ENCODE results near the gene ERCC6L2.

ERCC6L2 gene

GRCh38 chr9:95940265-95940664 is 64.8 kb downstream of the ERCC6L2 start:
- Histone ChIP-seq H3K9me3 (ENCODE audit: control insufficient read depth, low read length) (no peaks in the 10 kb centered on the region), H3K4me2 (ENCODE audit: low read length) (no peak overlapping the region), H3K36me3 (ENCODE audit: control insufficient read depth, insufficient read depth, low read length) (peaks cover 4% of the 10 kb centered on the region), H3K27ac (no peak overlapping the region), H3K9ac (no peak overlapping the region), H2AFZ (no peak overlapping the region), H3K27me3 (ENCODE audit: control insufficient read depth, insufficient read depth, low read length) (no peaks in the 10 kb centered on the region), H3K4me3 (ENCODE audit: low read depth, low read length) (no peak overlapping the region), H3K4me1 (no peaks in the 10 kb centered on the region), H3K79me2 (peaks cover 2% of the 10 kb centered on the region)
- TF ChIP-seq CTCF (IDR thresholded peaks at IDR 0.05): no peak

GRCh38 chr9:95942016-95942415 is 66.5 kb downstream of the ERCC6L2 start:
- Histone ChIP-seq H3K4me2 (ENCODE audit: low read length) (no peak overlapping the region), H3K27me3 (ENCODE audit: control insufficient read depth, insufficient read depth, low read length) (no peaks in the 10 kb centered on the region), H3K27ac (no peak overlapping the region), H3K4me3 (ENCODE audit: low read depth, low read length) (no peak overlapping the region), H3K79me2 (peaks cover 2% of the 10 kb centered on the region), H3K9me3 (ENCODE audit: control insufficient read depth, low read length) (no peaks in the 10 kb centered on the region), H3K9ac (no peak overlapping the region), H3K36me3 (ENCODE audit: control insufficient read depth, insufficient read depth, low read length) (peaks cover 4% of the 10 kb centered on the region), H3K4me1 (no peaks in the 10 kb centered on the region), H2AFZ (no peak overlapping the region)
- no peak for TF ChIP-seq CTCF (IDR thresholded peaks at IDR 0.05)

GRCh38 chr9:95947118-95947517 is 71.6 kb downstream of the ERCC6L2 start:
- H3K4me3 ChIP-seq (ENCODE audit: low read depth, low read length): no peak overlapping the region
- H3K36me3 ChIP-seq (ENCODE audit: control insufficient read depth, insufficient read depth, low read length): peaks cover 4% of the 10 kb centered on the region
- no peak for TF ChIP-seq CTCF (IDR thresholded peaks at IDR 0.05)
- no peaks in the 10 kb centered on the region for H3K27me3 ChIP-seq (ENCODE audit: control insufficient read depth, insufficient read depth, low read length)
- no peaks in the 10 kb centered on the region for H3K79me2 ChIP-seq
- no peak overlapping the region for H3K9ac ChIP-seq
- no peak overlapping the region for H3K4me2 ChIP-seq (ENCODE audit: low read length)
- no peaks in the 10 kb centered on the region for H3K9me3 ChIP-seq (ENCODE audit: control insufficient read depth, low read length)
- H3K27ac ChIP-seq: no peak overlapping the region
- H3K4me1 ChIP-seq: no peaks in the 10 kb centered on the region
- no peak overlapping the region for H2AFZ ChIP-seq

GRCh38 chr9:95952471-95952870 is 77.0 kb downstream of the ERCC6L2 start:
- H2AFZ ChIP-seq: no peak overlapping the region
- H3K4me3 ChIP-seq (ENCODE audit: low read depth, low read length): no peak overlapping the region
- H3K27ac ChIP-seq: no peak overlapping the region
- TF ChIP-seq CTCF (IDR thresholded peaks at IDR 0.05): no peak
- H3K79me2 ChIP-seq: no peaks in the 10 kb centered on the region
- no peaks in the 10 kb centered on the region for H3K9me3 ChIP-seq (ENCODE audit: control insufficient read depth, low read length)
- H3K4me1 ChIP-seq: no peaks in the 10 kb centered on the region
- H3K4me2 ChIP-seq (ENCODE audit: low read length): no peak overlapping the region
- no peaks in the 10 kb centered on the region for H3K36me3 ChIP-seq (ENCODE audit: control insufficient read depth, insufficient read depth, low read length)
- H3K9ac ChIP-seq: no peak overlapping the region
- no peaks in the 10 kb centered on the region for H3K27me3 ChIP-seq (ENCODE audit: control insufficient read depth, insufficient read depth, low read length)

- no peaks in the 10 kb centered on the region for H3K27me3 ChIP-seq (ENCODE audit: control insufficient read depth, insufficient read depth, low read length)
- H3K9ac ChIP-seq: no peak overlapping the region
- H3K4me3 ChIP-seq (ENCODE audit: low read depth, low read length): no peak overlapping the region
- no peak for TF ChIP-seq CTCF (IDR thresholded peaks at IDR 0.05)
- no peaks in the 10 kb centered on the region for H3K9me3 ChIP-seq (ENCODE audit: control insufficient read depth, low read length)
- H2AFZ ChIP-seq: no peak overlapping the region
- no peaks in the 10 kb centered on the region for H3K4me1 ChIP-seq
- no peak overlapping the region for H3K27ac ChIP-seq
- H3K36me3 ChIP-seq (ENCODE audit: control insufficient read depth, insufficient read depth, low read length): no peaks in the 10 kb centered on the region
- no peaks in the 10 kb centered on the region for H3K79me2 ChIP-seq
- no peak overlapping the region for H3K4me2 ChIP-seq (ENCODE audit: low read length)
Measured at GRCh38 chr9:95953986-95954385, 78.5 kb downstream of the ERCC6L2 start.
